ENCODE data around the gene CAMK2G.
"Not testable (repeated sequence)": the region's sequence is repeated elsewhere in the genome, so short reads cannot be mapped to it uniquely, and the experiment has no call there.

The CAMK2G gene

DNA sequence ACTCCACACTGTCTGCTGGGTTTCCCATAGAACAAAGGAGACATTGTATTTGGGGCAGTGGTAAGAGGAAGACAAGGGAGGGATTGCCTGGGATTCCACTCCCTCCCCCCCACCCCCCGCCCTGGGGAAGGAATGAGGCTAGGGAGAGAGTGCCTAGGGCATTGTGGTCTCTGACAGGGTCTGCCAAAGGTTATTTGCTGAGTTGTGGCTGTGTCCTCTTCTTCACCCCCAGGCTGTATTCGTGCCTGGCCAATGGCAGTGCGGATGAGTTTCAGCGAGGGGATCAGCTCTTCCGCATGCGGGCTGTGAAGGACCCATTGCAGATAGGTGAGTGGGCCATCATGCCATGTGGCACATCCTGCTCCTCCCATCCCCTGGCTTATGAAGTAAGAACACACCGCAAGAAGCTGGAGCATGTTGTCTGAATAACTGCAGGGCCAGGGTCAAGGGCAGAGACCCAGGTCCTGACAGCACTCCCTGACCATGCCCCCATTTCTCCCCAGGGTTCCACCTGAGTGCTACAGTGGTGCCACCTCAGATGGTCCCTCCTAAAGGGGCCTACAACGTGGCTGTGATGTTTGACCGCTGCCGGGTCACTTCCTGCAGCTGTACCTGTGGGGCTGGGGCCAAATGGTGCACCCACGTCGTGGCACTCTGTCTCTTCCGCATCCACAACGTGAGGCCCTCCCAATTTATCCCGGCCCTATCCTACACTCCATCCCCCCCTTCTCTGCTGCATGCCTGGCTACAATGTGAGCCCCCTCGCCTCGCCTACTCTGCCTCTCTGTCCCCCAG lies 85.3 kb downstream of the CAMK2G start:
- no peak for DNase-seq

DNA sequence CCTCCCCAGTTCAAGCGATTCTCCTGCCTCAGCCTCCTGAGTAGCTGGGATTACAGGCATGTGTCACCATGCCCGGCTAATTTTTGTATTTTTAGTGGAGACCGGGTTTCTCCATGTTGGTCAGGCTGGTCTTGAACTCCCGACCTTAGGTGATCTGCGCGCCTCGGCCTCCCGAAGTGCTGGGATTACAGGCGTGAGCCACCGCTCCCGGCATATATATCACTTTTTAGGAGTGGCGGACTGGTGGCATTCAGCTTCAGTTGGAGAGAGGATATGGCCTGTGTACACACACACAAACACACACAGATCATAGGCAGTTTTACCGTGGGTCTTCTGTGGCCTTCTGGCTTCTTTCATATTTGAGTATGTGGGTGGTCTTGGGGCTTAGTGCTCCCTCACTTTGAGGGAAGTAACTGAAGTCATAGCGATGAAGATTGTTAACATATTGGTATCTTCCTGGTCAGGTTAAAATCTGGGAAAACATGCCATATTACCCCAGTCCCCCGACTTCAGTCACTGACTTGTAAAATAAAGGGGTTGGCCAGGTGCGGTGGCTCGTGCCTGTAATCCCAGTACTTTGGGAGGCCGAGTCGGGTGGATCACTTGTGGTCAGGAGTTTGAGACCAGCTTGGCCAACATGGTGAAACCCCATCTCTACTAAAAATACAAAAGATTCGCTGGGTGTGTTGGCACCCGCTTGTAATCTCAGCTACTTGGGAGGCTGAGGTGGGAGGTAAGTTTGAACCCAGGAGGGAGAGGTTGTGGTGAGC lies 87.1 kb downstream of the CAMK2G start:
- not testable (repeated sequence) for DNase-seq

DNA sequence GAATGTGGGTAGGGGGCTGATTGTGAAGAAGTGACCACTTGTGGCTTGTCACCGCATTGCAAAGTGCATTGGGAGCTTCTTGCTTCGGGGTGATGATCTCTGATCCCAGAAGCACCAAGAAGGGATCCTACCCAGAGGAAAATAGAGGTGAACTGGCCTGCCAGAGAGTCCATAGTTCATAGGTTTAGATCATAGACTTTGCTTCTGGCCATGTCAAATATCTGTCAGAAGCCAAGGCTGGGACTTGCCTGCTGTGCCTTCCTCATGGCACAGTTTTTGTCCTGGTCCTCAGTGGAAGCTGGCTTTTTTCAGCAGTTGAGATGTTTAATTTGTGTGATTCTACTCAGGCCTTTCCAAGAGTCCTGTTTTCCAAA lies 87.9 kb downstream of the CAMK2G start:
- no peak for DNase-seq

DNA sequence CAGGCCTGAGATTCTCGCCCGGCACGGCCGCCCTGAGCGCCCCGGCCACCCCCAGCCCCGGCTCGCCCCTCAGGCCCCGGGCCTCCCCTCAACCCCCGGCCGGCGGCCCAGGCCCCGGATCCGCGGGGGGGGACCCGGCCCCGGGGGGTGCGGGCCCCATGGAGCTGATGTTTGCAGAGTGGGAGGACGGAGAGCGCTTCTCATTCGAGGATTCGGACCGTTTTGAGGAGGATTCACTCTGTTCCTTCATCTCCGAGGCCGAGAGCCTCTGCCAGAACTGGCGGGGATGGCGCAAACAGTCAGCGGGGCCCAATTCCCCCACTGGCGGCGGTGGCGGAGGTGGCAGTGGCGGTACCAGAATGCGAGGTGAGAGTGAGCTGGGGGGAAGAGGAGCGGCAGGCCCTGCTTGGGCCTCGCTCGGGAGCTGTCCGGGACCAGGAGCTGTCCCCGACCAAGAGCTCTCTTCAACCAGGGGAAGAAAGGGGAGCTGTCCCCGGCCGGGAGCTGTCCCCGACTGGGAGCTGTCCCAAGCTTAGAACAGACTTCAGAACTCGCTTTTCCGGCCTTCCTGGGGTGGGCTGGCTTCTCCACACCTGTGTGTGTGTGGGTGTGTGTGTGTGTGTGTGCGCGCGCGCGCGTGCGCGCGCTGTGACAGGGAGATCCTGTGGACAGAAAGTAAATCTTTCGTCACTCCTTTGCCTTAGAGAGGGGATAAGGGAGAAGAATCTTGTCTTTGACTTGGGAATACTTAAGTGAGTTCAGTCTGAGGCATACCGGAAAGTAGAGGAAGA lies 88.4 kb downstream of the CAMK2G start:
- no peak for DNase-seq

DNA sequence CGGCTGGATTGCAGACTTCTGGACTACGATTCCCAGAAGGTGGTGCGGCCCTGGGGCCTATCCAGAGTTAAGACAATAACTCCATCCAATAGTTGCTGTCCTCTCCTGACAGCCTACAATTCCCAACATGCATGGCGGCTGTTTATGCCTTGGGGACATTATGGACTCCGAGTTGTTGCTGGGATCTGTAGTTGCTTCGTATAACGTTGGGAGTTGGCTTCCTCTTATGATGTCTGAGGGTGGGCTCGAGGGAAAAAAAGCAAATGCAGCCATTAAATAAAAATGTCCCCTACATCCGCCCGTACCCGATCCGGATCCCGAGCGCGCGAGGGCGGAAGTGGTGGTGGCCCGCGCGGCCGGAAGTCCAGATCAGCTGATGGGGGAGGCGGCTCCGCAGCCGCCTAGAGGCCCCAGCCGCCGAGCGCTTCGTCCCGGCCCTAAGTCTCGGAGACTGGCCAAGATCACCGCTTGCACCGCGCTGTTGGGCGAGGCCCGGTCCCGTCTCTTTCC lies 89.1 kb downstream of the CAMK2G start, which contains the start of gene ZSWIM8:
TSS of gene ZSWIM8 (plus strand) at position 396 of the 510 bp plus-strand sequence. CDS start 273 bp downstream, outside the sequence.
- DNase-seq: peak; percentile 89

DNA sequence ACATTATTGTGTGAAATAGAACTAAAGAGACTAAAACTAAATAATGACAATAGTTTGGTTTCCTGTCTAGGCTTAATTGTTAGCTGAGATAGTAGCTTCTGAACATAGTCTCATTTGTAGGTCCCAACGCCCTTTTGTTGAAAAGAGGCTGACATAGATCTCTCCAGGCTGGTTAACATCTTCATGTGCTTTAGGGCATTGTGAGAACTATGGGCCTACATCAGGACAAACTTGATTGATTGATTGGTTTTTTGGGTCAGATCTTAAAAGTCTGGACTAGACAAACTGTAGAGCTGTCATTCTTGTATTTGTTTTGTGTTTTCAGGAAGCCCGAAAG lies 91.6 kb downstream of the CAMK2G start:
- no peak for DNase-seq

DNA sequence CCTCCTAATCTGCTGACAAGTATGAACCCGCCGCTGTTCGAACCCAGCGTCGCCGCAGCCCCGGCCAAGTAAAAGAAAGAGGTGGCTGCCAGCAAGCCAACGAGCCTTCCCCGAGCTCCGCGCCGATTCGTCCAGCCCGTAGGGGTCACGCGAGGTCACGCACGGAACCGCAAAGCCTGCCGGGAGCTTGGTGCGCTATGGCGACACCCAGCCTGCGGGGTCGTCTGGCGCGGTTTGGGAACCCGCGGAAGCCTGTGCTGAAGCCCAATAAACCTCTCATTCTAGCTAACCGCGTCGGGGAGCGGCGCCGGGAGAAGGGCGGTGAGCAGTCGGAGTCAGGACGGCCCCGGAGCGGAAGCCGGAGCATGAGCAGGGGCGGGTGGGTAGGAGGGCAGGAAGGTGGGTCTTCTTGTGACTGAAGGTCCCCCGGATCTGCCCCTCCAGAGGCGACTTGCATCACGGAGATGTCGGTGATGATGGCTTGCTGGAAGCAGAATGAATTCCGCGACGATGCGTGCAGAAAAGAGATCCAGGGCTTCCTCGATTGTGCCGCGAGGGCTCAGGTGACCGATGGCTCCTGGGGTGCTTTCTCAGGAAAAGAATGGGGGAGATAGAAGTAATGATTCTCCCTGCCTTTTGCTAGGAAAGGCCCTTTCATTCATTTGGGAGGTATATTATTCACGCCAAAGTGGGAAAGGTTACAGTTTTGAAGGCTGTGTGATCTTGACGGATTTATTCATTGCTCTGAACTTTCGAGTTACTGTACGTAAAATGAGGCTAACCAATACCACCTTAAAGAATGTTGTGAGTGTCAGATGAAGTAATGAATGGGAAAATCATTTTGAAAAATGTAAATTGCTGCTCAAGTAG lies 92.2 kb downstream of the CAMK2G start, which contains the start of gene CHCHD1:
TSS of gene CHCHD1 (plus strand) at position 170 of the 870 bp plus-strand sequence. CDS start at position 198, 28 bp downstream.
- DNase-seq: peak; percentile 76

DNA sequence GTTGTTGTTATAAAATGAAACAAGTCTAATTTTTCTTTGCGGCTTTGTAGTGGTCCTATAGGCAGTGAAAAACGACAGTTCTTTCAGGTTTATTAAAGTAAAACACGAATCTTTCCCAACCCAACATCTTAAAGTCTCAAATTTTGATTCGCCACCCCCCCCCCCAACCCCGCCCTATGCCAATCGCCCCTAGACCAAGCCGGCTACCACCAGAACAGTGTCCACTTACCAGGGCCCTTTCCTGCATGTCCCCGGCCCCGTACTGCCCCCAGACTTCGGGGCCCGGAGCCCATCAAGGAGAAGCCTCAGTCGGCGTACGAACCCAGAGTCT lies 92.8 kb downstream of the CAMK2G start:
- no peak for DNase-seq

DNA sequence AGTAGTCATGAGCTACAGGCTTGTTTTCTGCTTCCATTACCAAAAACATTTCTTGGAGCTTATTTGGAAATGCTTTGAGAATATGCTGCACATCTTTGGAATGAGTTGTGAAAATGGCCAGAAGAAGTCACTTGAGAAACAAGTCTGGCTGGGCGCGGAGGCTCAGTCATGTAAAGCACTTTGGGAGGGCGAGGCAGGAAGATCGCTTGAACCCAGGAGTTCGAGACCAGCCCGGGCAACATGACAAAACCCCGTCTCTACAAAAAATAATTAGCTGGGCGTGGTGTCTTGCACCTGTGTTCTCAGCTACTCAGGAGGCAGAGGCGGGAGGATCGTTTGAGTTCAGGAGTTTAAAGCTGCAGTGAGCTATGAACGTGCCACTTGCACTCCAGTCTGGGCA lies 93.4 kb downstream of the CAMK2G start:
- no peak for DNase-seq

DNA sequence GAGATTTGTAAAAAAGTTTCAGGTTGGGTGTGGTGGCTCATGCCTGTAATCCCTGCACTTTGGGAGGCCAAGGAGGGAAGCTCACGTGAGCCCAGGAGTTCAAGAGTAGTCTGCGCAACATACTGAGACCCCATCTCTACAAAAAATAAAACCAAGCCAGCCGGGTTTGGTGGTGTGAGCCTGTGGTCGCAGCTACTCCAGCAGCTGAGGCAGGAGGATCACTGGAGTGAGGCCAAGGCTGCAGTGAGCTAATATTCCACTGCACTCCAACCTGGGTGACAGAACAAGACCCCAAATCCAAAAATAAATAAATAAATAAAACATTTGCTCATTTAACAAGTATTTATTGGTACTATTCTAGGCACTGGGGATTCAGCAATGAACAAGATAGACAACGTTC lies 94.1 kb downstream of the CAMK2G start:
- no peak for DNase-seq

DNA sequence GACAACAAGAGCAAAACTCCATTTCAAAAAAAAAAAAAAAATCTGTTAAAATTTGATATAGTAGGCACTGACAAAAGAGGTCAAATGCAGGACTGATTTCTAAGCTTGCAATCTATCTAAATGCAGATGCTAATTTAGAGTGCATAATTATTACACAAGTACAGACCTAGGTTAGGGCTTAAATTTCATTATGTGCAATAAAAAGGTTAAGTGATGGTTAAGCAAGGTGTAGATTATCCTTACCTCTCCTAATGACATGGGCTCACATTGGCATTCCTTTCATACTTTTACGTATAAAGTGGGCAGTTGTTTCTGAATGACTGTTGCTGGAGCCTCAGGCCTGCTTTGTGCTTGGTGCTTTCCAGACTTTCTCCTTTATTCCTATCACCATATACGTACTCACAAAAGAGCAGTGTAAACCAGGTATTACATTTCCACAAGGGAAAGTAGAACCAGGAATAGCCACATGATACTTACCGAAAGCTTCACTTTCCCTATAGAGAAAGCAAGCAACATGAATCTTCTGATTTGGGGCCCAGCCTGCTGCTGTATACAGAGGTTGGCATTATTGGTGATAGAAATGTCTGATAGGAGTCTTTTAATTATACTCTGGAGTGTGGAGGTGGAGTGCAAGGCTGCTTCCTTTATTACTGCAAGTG lies 94.7 kb downstream of the CAMK2G start:
- no peak for DNase-seq

DNA sequence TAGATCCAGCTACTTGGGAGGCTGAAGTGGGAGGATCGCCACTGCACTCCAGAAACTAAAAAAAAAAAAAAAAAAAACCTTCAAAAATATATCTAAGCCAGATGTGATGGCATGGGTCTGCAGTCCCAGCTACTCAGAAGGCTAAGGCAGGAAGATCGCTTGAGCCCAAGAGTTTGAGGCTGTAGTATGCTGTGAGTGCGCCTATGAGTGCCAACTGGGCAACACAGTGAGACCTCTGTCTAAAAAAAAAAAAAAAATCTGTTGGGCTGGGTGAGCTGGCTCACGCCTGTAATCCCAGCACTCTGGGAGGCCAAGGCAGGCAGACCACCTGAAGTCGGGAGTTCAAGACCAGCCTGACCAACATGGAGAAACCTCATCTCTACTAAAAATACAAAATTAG lies 95.3 kb downstream of the CAMK2G start:
- no peak for DNase-seq

DNA sequence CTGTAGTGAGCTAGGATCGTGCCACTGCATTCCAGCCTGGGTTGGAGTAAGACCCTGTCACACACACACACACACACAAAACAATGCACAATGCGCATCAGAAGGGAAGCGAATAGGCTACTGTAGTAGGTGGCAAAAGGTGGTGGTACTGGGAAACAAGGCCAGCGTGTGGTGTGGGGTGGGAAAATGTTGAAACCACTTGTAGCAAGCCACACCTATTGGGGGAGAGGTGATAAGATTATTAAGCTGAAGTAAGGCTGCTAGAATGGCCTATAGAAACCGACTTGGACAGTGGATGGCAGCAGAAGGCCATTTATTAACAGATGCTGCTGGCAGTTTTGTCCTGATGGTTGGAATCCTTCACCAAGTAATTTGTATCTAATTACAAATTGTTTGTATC lies 99.7 kb downstream of the CAMK2G start:
- DNase-seq: no peak

DNA sequence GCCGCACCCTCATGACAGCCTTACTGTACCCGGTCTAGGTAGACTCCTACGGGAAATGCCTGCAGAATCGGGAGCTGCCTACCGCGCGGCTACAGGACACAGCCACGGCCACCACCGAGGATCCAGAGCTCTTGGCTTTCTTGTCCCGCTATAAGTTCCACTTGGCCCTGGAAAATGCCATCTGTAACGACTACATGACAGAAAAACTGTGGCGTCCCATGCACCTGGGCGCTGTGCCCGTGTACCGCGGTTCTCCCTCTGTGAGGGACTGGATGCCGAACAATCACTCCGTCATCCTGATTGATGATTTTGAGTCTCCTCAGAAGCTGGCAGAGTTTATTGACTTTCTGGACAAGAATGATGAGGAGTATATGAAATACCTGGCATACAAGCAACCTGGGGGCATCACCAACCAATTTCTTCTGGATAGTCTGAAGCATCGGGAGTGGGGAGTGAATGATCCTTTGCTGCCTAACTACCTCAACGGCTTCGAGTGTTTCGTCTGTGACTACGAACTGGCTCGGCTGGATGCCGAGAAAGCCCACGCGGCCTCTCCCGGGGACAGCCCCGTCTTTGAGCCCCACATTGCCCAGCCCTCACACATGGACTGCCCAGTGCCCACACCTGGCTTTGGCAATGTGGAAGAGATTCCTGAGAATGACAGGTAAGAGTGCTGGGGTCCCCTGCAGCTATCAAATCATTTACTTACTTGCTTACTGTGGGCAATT lies 101.0 kb downstream of the CAMK2G start:
- no peak for DNase-seq

DNA sequence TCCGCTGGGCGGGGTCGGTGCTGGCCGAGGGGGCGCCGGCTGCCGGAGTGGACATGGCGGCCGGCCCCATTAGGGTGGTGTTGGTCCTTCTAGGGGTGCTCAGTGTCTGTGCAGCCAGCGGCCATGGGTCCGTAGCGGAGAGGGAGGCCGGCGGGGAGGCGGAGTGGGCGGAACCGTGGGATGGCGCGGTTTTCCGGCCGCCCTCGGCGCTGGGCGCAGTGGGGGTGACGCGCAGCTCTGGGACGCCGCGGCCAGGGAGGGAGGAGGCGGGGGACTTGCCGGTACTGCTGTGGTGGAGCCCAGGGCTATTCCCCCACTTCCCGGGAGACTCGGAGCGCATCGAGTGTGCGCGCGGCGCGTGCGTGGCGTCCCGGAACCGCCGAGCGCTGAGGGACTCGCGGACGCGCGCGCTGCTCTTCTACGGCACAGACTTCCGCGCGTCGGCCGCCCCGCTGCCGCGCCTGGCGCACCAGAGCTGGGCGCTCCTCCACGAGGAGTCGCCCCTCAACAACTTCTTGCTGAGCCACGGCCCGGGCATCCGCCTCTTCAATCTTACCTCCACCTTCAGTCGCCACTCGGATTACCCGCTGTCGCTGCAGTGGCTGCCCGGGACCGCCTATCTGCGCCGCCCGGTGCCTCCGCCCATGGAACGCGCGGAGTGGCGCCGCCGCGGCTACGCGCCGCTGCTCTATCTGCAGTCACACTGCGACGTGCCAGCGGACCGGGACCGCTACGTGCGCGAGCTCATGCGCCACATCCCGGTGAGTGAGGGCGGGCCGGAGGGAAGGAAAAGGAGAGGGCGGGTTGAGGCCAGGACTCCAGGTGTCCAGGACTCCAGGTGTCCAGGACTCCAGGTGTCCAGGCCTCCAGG lies 101.8 kb downstream of the CAMK2G start:
- DNase-seq: peak; percentile 80

DNA sequence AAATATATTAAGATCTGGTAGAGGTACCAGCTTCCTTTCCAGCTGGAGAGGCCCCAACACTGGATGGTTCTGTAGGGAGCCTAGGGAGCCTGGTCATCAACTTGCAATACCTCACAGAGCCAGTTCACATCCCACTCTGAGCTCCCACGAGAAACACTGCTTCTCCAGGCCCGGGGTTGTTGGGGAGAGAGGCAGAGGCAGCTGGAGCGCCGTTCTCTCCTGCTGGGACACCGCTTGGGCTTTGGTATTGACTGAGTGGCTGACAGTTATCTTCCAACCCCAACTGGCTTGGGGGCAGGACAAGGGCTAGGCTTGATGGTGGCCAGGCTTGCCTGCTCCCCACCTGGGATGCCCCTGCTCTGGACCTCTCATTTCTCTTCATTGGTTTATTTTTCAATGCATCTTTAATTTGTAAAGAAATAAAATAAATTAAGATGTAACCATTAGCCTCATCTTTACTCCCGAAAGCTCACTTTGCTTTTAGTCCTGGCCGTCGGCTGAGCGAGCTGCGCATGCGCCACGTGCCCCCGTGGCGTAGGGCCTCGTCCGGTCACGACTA lies 102.6 kb downstream of the CAMK2G start:
- no peak for DNase-seq

DNA sequence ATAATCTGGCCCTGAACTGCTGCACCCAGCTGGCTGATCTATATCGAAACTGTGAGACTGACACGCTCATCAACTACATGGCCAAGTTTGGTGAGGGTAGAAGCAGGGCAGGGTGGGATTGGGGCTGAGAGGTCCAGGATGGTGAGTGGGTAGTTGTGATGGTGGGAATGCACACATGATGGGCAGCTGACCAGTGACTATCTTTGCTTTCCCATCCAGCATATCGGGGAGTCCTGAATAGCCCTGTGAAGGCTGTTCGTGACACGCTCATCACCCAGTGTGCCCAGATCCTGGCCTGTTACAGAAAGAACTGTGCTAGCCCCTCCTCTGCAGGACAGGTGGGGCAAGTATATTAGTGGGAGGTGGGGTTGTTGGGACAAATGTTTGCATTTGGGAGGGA lies 105.0 kb downstream of the CAMK2G start:
- DNase-seq: no peak

DNA sequence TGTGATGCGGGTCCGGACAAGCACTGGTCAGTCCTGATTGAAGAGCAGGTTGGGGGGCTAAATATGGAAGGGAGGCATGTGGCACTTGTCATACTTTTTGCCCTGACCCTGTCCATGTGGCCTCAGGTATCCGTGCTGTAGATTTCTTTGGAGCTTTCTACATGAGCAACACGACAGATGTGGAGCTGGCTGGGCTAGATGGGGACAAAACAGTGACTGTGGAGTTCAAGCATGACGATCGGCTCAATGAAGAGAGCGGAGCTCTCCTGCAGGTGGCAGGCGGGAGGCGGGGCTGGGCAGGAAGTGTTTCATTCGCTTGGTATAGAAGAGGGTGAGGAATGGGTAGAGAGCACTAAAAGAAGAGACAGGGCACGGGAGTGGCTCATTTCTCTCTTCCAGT lies 105.5 kb downstream of the CAMK2G start:
- DNase-seq: no peak

DNA sequence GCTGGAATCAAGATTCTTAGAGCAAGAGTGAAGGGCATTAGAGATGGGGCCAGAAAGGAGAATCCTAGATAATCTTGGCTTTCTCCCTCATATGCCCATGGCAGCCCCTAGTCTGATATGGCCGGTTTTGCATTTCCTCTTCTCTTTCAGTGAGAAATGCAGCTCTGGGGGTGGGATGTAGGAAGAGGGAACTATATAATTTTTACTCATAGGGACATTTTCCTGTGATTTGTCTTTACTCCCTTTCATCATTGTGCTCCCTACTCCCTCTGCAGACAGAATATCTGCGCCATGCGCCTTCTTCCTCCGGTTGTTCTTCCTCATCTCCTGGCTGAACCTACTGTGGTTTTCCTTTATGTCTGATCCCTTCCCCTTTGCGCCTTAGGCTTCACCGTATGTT lies 109.3 kb downstream of the CAMK2G start:
- DNase-seq: no peak

DNA sequence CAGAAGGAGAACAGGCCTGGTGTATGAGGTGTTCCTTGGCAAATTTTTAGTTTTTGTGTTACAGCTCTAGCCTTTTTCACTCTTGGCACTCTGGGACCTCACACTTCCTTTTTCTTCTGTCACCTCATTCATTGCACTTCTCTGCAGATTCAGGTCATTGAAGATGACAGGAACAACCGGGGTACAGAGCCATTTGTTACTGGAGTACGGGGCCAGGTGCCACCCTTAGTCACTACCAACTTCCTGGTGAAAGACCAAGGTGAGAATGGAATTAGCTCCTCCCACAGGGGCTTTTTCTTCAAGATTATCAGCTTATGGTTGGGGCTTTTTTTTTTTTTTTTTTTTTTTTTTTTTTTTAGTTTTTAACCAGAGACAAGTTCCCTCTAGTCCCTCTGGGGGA lies 111.0 kb downstream of the CAMK2G start:
- no peak for DNase-seq
